GM12873 (cell line): ENCODE results near the gene ZFPM1.

Experiments used
- CTCF ChIP-seq: IDR thresholded peaks from 2 replicates; pipeline ENCODE4 v1.5.1; 2012; ENCODE audit warnings: low read depth, mild to moderate bottlenecking, moderate library complexity, low read length, control low read depth; ENCODE audit not compliant: insufficient read depth; ENCODE audit errors: missing control alignments

Gene ZFPM1

GRCh38 chr16:88408561-88409142, 44.4 kb upstream of the ZFPM1 start:
- no peak for TF ChIP-seq CTCF

GRCh38 chr16:88409296-88410065, 43.6 kb upstream of the ZFPM1 start:
- TF ChIP-seq CTCF = no peak

- TF ChIP-seq CTCF = no peak
Observed at GRCh38 chr16:88411951-88412576, 41.0 kb upstream of the ZFPM1 start.

GRCh38 chr16:88412766-88413165, 40.3 kb upstream of the ZFPM1 start:
- TF ChIP-seq CTCF = no peak

GRCh38 chr16:88413231-88413630, 39.8 kb upstream of the ZFPM1 start:
- no peak for TF ChIP-seq CTCF

GRCh38 chr16:88413631-88414030, 39.4 kb upstream of the ZFPM1 start:
- no peak for TF ChIP-seq CTCF
